Psoas muscle (tissue), 8 donors: Measurements from ENCODE around the gene CD53. TPM values are rescaled to one million over a fixed set of nuclear protein-coding genes. Genes with fewer than 3 reads are reported as not detected.

ENCODE experiments used
- ATAC-seq, 4 donors: fragments of 200-7000 bp; cut with Tn5 transposase; one replicate each; pipeline ENCODE4 v1.9.1; 2020; ENCODE audit warnings: moderate library complexity in 3 of 4, mild to moderate bottlenecking in 2 of 4
- DNase-seq, 2 donors: peaks; one replicate each; pipeline ENCODE4 v3.0.0-alpha.2; 2020
- H3K27ac ChIP-seq: fragments of 200-600 bp; one replicate; pipeline ENCODE4 v1.8.0; 2022
- H3K27me3 ChIP-seq, 3 donors: fragments of 200-600 bp in 1 of 3; one replicate each; pipeline versions ENCODE4 v1.6.1 to v1.8.0; 2013 to 2022; ENCODE audit warnings: low read length in 2 of 3, mild to moderate bottlenecking in 2 of 3, moderate library complexity in 1 of 3; ENCODE audit not compliant: insufficient read depth in 3 of 3
- H3K36me3 ChIP-seq, 2 donors: fragments of 200-600 bp in 1 of 2; one replicate each; pipeline versions ENCODE4 v1.6.1 to v1.8.0; 2013 to 2022; ENCODE audit warnings: low read depth in 1 of 2, mild to moderate bottlenecking in 1 of 2, moderate library complexity in 1 of 2; ENCODE audit not compliant: insufficient read depth in 1 of 2
- H3K4me1 ChIP-seq: fragments of 200-600 bp; one replicate; pipeline ENCODE4 v1.8.0; 2022
- H3K4me3 ChIP-seq: fragments of 200-600 bp; one replicate; pipeline ENCODE4 v1.8.0; 2022; ENCODE audit warnings: mild to moderate bottlenecking
- H3K9me3 ChIP-seq: fragments of 200-600 bp; one replicate; pipeline ENCODE4 v1.8.0; 2022
- WGBS, 3 donors: extraction: QIAGEN DNeasy Blood & Tissue Kit; methylation state at CpG; one replicate each; pipeline versions ENCODE4 v1.1.6 to v1.1.7; 2013; 5-methylcytosine and 5-hydroxymethylcytosine counted together
- intact Hi-C, 2 donors: fragments of 100-400 bp; cut with DNase I; formaldehyde crosslinking; loops; one replicate each; pipeline versions ENCODE4 v1.11.0 to v1.14.2; 2022
- polyA plus RNA-seq, 3 donors: library from polyadenylated mRNA; stranded (reverse); fragments of 200-250 nt; gene quantifications; one replicate each; pipeline ENCODE4 v1.2.3, GENCODE V29; 2013
- total RNA-seq, 4 donors: library from RNA; stranded (reverse); fragmentation: NEBNext Ultra II Directional in 2 of 4; extraction: Animal tissue kit (Norgen Biotek cat#: 25700) in 2 of 4; gene quantifications; one replicate each; pipeline versions ENCODE4 v1.2.1 to v1.2.4, GENCODE V29; 2021 to 2023
- TF ChIP-seq, protein P1 (sequence below): fragments of 200-600 bp; IDR thresholded peaks from one replicate; pipeline ENCODE4 v1.8.0; 2022; ENCODE audit warnings: antibody characterized with exemption
- donor health status: healthy with polysubstance abuse.
- donor health status: DM: no; HTN: no; CAD: no; lungs with moderate emphysema.
- donor health status: Bipolar disorder and iron deficiency.
- donor health status: healthy.
- donor health status: DM: yes; HTN: yes; CAD: no.
- donor health status: DM: no; HTN: no; CAD: no.
- donor health status: DM: no; HTN: no; CAD: no.
- donor health status: DM: yes; HTN: yes; CAD: no.

Gene CD53
- total and polyA plus RNA-seq, 7 donors = 1.5 to 10.2 (median 5.3) TPM

- no peak for DNase-seq
- Histone ChIP-seq H3K36me3 (peaks cover 0 to 26% of the 10 kb centered on the region in 2 donors), H3K9me3 (no peaks in the 10 kb centered on the region), H3K4me3 (no peak overlapping the region), H3K27ac (no peak overlapping the region), H3K4me1 (no peaks in the 10 kb centered on the region), H3K27me3 (no peaks in the 10 kb centered on the region)
- TF ChIP-seq, protein P1, sequence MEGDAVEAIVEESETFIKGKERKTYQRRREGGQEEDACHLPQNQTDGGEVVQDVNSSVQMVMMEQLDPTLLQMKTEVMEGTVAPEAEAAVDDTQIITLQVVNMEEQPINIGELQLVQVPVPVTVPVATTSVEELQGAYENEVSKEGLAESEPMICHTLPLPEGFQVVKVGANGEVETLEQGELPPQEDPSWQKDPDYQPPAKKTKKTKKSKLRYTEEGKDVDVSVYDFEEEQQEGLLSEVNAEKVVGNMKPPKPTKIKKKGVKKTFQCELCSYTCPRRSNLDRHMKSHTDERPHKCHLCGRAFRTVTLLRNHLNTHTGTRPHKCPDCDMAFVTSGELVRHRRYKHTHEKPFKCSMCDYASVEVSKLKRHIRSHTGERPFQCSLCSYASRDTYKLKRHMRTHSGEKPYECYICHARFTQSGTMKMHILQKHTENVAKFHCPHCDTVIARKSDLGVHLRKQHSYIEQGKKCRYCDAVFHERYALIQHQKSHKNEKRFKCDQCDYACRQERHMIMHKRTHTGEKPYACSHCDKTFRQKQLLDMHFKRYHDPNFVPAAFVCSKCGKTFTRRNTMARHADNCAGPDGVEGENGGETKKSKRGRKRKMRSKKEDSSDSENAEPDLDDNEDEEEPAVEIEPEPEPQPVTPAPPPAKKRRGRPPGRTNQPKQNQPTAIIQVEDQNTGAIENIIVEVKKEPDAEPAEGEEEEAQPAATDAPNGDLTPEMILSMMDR = no peak
- intact Hi-C loops = no loop called here
- 94 to 96% (median 96%) methylated on average over 2 of the region's 2 CpGs for WGBS, 3 donors
- ATAC-seq = no peak
Measured at GRCh38 chr1:110945626-110946025, 72.7 kb downstream of the CD53 start.

- WGBS, 3 donors = 94 to 95% (median 95%) methylated on average over 10 of the region's 10 CpGs
- intact Hi-C loops = no loop called here
- Histone ChIP-seq H3K27me3 (no peaks in the 10 kb centered on the region), H3K4me1 (no peaks in the 10 kb centered on the region), H3K4me3 (no peak overlapping the region), H3K9me3 (no peaks in the 10 kb centered on the region), H3K27ac (no peak overlapping the region), H3K36me3 (peaks cover 0 to 32% of the 10 kb centered on the region in 2 donors)
- TF ChIP-seq, protein P1 = no peak
- DNase-seq (no peak), ATAC-seq (no peak)
Measured at GRCh38 chr1:110948038-110948810, 75.3 kb downstream of the CD53 start.

Other genes with a start within 250 kb of the CD53 start
- under 1 TPM in 3 of 4 donors, not detected in 1; 0.08 to 0.56 (median 0.16) TPM for gene KCNA3, start 198.2 kb upstream of the CD53 start, total RNA-seq
- not detected for gene KCNA3, start 198.2 kb upstream of the CD53 start, polyA plus RNA-seq
- gene LRIF1, start 90.8 kb downstream of the CD53 start, total RNA-seq = 10 to 100 TPM in 2 of 4 donors, 1 to 10 TPM in 2; 6.8 to 18.1 (median 12.0) TPM
- gene LRIF1, start 90.8 kb downstream of the CD53 start, polyA plus RNA-seq = 10 to 100 TPM in 2 of 3 donors, 1 to 10 TPM in 1; 6.3 to 51.9 (median 10.6) TPM